Activated T-cell treated with anti-CD3 and anti-CD28 coated beads, Interleukin-2, amount 50 U/mL, for 72 hours (primary cell): ENCODE measurements around the gene NUS1. TPM values are rescaled to one million over a fixed set of nuclear protein-coding genes. Genes with fewer than 3 reads are reported as not detected.
"Not testable (repeated sequence)": the region's sequence is repeated elsewhere in the genome, so short reads cannot be mapped to it uniquely, and the experiment has no call there.

ENCODE experiments used
- ATAC-seq, 2 donors: fragments of 150-1000 bp; cut with Tn5 transposase; replicated peaks in 1 of 2; 2 replicates each; pipeline ENCODE4 v1.10.0; 2021; ENCODE audit warnings: moderate library complexity in 2 of 2, mild to moderate bottlenecking in 1 of 2
- DNase-seq, 2 donors: peaks; one replicate each; pipeline ENCODE4 v3.0.0; 2021 to 2022; ENCODE audit warnings: mixed read lengths in 1 of 2
- H3K27ac Mint-ChIP-seq: one replicate; pipeline ENCODE4 v1.8.0; 2022; ENCODE audit warnings: mild to moderate bottlenecking, moderate library complexity, mixed read lengths
- H3K27me3 Mint-ChIP-seq: one replicate; pipeline ENCODE4 v1.8.0; 2022; ENCODE audit warnings: low read depth, mixed read lengths
- H3K36me3 Mint-ChIP-seq, 2 donors: one replicate each; pipeline ENCODE4 v1.8.0; 2022; ENCODE audit warnings: mixed read lengths in 2 of 2, mild to moderate bottlenecking in 1 of 2; ENCODE audit not compliant: insufficient read depth in 2 of 2
- H3K4me1 Mint-ChIP-seq: one replicate; pipeline ENCODE4 v1.8.0; 2022; ENCODE audit warnings: low read depth, mixed read lengths
- H3K4me3 Mint-ChIP-seq, 2 donors: one replicate each; pipeline ENCODE4 v1.8.0; 2022; ENCODE audit warnings: mild to moderate bottlenecking in 2 of 2, mixed read lengths in 2 of 2, moderate library complexity in 2 of 2
- H3K9me3 Mint-ChIP-seq, 2 donors: one replicate each; pipeline ENCODE4 v1.8.0; 2022; ENCODE audit warnings: mixed read lengths in 2 of 2
- total RNA-seq, 2 donors: library from RNA; stranded (reverse); gene quantifications; one replicate each; pipeline ENCODE4 v1.2.3, GENCODE V29; 2022

The NUS1 gene
- 10 to 100 TPM; 29.3 to 33.3 TPM for total RNA-seq

DNA sequence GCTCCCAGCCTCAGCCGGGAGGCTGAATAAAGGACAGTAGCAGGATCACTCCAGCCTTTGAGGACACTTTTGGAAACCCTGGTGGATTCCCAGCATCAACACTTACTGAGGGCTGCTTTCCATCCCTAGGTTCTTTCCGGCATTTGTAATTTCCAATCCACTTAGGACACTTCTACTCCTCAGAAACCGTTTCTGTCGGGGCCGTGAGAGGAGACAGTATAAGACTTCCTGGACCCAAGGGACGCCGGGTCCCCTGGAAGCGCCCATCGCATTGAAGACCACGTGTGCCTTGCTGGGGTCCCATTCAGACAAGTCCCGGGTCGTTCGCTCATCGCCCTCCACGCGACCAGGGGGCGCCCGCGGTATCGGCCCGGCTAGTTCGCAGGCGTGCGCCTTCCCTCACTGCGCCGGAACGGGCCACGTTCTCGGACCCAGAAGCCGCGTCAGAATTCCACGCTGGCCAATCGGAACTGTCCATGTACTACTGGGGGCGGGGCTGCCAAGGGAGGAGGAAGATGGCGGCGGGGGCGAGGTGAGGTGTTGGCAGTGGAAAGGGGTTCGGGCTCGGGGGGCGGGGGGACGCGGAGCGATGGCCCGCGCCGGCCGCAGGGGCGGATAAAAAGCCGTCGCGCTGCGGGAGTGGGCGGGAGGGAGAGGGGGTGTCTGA lies at the start of gene NUS1:
Gene NUS1 (plus strand): TSS at position 479 of the 667 bp plus-strand sequence. CDS start 202 bp downstream, outside the sequence.
- Mint-ChIP-seq H3K9me3 (no peaks in the 10 kb centered on the region), H3K27ac (peak within 1 kb of the TSS; percentile 95), H3K36me3 (peaks cover 8 to 9% of the 10 kb centered on the region in 2 donors), H3K4me3 (peak within 1 kb of the TSS; percentile 74 to 90), H3K27me3 (no peaks in the 10 kb centered on the region), H3K4me1 (peaks cover 50% of the 10 kb centered on the region)
- DNase-seq (peak; percentile 98 to 99), ATAC-seq (peak; percentile 95 to 96)

- Mint-ChIP-seq H3K4me3 (no peak overlapping the region), H3K27me3 (peaks cover 13% of the 10 kb centered on the region), H3K9me3 (peaks cover 4 to 9% of the 10 kb centered on the region in 2 donors), H3K4me1 (no peaks in the 10 kb centered on the region), H3K27ac (no peak overlapping the region), H3K36me3 (peaks cover 7 to 9% of the 10 kb centered on the region in 2 donors)
- DNase-seq = no peak
- no peak for ATAC-seq
Observed at GRCh38 chr6:117627533-117627932, 47.7 kb upstream of the NUS1 start.

GRCh38 chr6:117629119-117629660 lies 46.1 kb upstream of the NUS1 start:
- H3K4me1 Mint-ChIP-seq = no peaks in the 10 kb centered on the region
- peaks cover 2 to 7% of the 10 kb centered on the region in 2 donors for H3K9me3 Mint-ChIP-seq
- H3K27ac Mint-ChIP-seq = no peak overlapping the region
- H3K27me3 Mint-ChIP-seq = peaks cover 19% of the 10 kb centered on the region
- H3K4me3 Mint-ChIP-seq = no peak overlapping the region
- peaks cover 5 to 7% of the 10 kb centered on the region in 2 donors for H3K36me3 Mint-ChIP-seq
- ATAC-seq (no peak), DNase-seq (no peak)

DNA sequence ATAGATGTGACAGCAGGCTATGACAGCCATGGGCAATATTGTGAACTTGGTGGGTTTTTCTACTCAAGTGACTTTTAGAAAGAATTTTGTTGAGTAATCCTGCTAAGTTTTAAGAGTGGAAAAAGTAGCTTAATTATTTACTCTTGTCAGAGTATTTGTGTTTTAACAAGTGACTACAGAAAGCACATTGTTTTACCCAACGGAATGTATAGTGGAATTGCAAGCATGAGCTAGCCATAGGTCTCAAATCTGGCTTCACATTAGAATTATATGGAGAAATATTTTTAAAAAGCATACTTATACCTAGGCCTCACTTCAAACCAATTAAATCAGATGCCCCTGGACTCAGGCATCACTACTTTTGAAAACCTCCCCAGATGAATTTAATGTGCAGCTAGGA lies 37.5 kb upstream of the NUS1 start:
- peaks cover 0 to 4% of the 10 kb centered on the region in 2 donors for H3K36me3 Mint-ChIP-seq
- H3K4me1 Mint-ChIP-seq = no peaks in the 10 kb centered on the region
- DNase-seq (no peak), ATAC-seq (no peak)
- H3K9me3 Mint-ChIP-seq = no peaks in the 10 kb centered on the region
- peaks cover 10% of the 10 kb centered on the region for H3K27me3 Mint-ChIP-seq
- no peak overlapping the region for H3K27ac Mint-ChIP-seq
- H3K4me3 Mint-ChIP-seq = no peak overlapping the region

DNA sequence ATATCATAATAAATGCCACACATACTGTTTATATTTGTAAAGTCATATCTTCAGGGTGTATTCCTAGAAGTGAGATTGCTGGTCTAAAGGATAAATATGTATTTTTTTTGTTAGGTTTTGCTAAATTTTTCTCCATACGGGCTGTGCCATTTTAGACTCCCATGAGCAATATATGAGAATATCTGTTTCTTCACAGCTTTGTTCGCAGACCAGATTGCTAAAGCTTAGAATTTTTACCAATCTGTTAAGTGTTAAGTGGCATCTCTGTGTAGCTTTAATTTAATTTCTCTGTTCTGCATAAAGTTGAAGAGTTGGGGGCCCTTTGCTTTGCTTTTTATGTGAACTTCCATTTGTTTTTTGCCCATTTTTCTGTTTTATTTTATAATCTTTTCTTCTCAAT lies 32.3 kb upstream of the NUS1 start:
- no peaks in the 10 kb centered on the region for H3K4me1 Mint-ChIP-seq
- no peak overlapping the region for H3K4me3 Mint-ChIP-seq
- ATAC-seq = no peak
- H3K36me3 Mint-ChIP-seq = peaks cover 1 to 9% of the 10 kb centered on the region in 2 donors
- H3K27ac Mint-ChIP-seq = no peak overlapping the region
- no peaks in the 10 kb centered on the region for H3K27me3 Mint-ChIP-seq
- no peak for DNase-seq
- H3K9me3 Mint-ChIP-seq = no peaks in the 10 kb centered on the region

- H3K27ac Mint-ChIP-seq, H3K4me1 Mint-ChIP-seq, H3K27me3 Mint-ChIP-seq, H3K36me3 Mint-ChIP-seq, H3K9me3 Mint-ChIP-seq, H3K4me3 Mint-ChIP-seq, ATAC-seq, DNase-seq: not testable (repeated sequence)
Observed at GRCh38 chr6:117651984-117652383, 23.3 kb upstream of the NUS1 start.

DNA sequence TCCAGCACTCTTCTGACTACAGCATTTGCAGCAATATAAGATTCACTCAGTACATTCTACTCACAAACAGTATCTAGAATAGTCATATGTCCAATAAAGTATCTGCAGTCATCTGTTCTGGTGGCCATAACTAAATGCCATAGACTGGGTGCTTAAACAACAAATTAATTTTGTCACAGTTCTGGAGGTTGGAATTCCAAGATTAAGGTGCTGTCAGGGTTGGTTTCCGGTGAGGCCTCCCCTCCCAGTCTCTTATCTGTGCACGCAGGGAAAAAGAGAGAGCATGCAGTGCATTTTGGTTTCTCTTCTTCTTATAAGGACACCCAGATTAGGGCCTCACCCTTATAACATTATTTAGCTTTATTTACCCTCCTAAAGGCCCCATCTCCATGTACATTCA lies 21.3 kb upstream of the NUS1 start:
- Mint-ChIP-seq H3K36me3 (peaks cover 2 to 4% of the 10 kb centered on the region in 2 donors), H3K4me3 (no peak overlapping the region), H3K9me3 (peaks cover 0 to 2% of the 10 kb centered on the region in 2 donors), H3K4me1 (no peaks in the 10 kb centered on the region), H3K27ac (no peak overlapping the region), H3K27me3 (no peaks in the 10 kb centered on the region)
- DNase-seq (no peak), ATAC-seq (no peak)

DNA sequence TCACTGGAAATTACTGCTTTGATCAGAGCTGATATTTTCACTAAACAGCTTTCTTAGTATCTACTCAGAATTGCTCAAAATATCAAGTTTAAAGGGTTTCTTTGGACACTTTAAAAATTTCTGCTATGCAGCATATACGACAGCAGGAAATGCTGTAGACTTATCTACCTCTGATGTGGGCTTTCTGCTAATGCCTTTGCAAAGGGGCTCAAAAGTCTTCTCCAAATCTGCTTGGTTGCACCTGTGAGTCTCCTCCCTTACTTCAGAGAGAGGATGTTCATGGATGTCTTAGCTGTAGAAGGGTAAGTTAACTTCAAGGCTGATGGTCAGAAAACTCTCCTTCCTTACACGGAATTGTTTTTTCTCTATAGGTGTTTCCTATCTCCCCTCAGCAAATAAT lies 19.9 kb upstream of the NUS1 start:
- H3K9me3 Mint-ChIP-seq = no peaks in the 10 kb centered on the region
- H3K36me3 Mint-ChIP-seq = peaks cover 1 to 2% of the 10 kb centered on the region in 2 donors
- no peak overlapping the region for H3K27ac Mint-ChIP-seq
- H3K27me3 Mint-ChIP-seq = no peaks in the 10 kb centered on the region
- DNase-seq (no peak), ATAC-seq (no peak)
- H3K4me1 Mint-ChIP-seq = no peaks in the 10 kb centered on the region
- no peak overlapping the region for H3K4me3 Mint-ChIP-seq

DNA sequence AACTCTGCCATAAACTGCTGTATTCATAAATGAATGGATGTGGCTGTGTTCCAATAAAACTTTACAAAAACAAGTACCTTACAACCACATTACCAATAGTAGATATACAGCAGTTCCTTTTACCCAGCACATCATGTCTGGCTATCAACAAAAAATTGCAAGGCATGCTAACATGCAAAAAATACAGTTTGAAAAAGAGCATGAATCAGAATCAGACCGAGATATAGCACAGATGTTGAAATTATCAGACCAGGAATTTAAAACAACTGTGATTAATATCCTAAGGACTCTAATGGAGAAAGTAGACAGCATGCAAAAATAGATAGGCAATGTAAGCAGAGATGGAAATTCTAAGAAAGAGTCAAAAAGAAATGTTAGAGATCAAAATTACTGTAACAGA lies 8.4 kb upstream of the NUS1 start:
- Mint-ChIP-seq H3K9me3 (no peaks in the 10 kb centered on the region), H3K4me3 (no peak overlapping the region), H3K27ac (no peak overlapping the region), H3K27me3 (no peaks in the 10 kb centered on the region), H3K4me1 (no peaks in the 10 kb centered on the region), H3K36me3 (peaks cover 0 to 2% of the 10 kb centered on the region in 2 donors)
- DNase-seq = no peak
- no peak for ATAC-seq

GRCh38 chr6:117668736-117669135 lies 6.5 kb upstream of the NUS1 start:
- Mint-ChIP-seq H3K4me3 (no peak overlapping the region), H3K4me1 (peaks cover 6% of the 10 kb centered on the region), H3K27me3 (no peaks in the 10 kb centered on the region), H3K9me3 (no peaks in the 10 kb centered on the region), H3K27ac (no peak overlapping the region), H3K36me3 (peaks cover 0 to 2% of the 10 kb centered on the region in 2 donors)
- no peak for ATAC-seq
- no peak for DNase-seq

DNA sequence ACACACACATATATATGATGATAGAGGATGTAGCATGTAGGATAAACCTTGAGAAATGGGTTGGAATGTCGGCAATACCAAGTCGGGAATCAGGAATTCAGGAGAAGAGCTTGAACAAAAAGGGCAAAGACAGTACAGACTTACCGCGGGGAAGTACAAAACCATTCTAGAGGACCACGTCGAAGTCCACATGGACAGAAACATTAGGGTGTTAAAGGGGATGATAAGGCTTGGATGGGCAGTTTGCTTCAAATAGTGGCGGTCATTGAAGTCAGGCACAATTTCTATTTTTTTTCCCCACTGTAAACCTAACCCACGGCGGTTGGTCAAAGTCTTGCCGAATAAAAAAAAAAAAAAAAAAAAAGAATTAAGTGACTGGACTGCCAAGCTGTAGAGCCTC lies 766 bp upstream of the NUS1 start:
- Mint-ChIP-seq H3K27ac (peak overlapping the region; percentile 39), H3K27me3 (no peaks in the 10 kb centered on the region), H3K36me3 (peaks cover 6% of the 10 kb centered on the region in 2 donors), H3K4me1 (peaks cover 44% of the 10 kb centered on the region), H3K4me3 (peak overlapping the region; percentile 74 to 90), H3K9me3 (no peaks in the 10 kb centered on the region)
- ATAC-seq (no peak), DNase-seq (no peak)

- Mint-ChIP-seq H3K27ac (peak overlapping the region; percentile 87), H3K4me1 (peaks cover 56% of the 10 kb centered on the region), H3K36me3 (peaks cover 10 to 15% of the 10 kb centered on the region in 2 donors), H3K4me3 (peak overlapping the region; percentile 74 to 90)
- peak; percentile 14 to 17 for DNase-seq
- not testable (repeated sequence) for H3K9me3 Mint-ChIP-seq, H3K27me3 Mint-ChIP-seq
- ATAC-seq = peak; percentile 47 to 52
Observed at GRCh38 chr6:117675658-117676301, 511 bp downstream of the NUS1 start.

DNA sequence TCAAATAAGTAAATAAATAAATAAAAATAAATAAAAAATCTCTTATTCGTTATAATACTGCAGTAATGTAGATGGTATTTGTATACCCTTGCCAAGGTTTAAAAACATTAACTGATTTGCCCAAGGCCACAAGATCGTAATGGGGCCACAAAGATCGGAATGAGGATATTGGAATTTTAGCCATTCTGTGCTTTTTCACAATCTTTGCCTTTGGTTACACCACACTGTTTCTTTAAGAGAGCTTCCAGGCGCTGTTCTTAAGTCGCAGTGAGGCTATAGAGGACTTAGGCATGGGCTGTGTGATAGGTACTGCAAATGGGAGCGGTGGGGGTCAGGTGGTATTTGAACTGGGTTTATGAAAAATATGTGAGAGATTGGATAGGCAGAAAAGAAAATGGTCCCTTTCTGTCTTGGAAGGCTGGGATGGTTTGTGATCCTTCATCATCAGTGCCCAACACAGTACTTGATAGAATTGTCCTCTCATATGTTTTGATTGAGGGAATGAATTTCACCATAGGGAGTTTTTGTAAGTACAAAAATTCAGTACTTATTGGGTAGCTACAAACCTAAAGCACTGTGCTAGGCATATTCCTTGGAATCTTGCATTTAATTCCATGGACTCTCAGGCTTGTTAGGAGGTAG lies 1.4 kb downstream of the NUS1 start:
- Mint-ChIP-seq H3K4me3 (peak overlapping the region; percentile 71 to 74), H3K27ac (peak overlapping the region; percentile 89), H3K4me1 (peaks cover 66% of the 10 kb centered on the region), H3K36me3 (peaks cover 13 to 19% of the 10 kb centered on the region in 2 donors), H3K27me3 (no peaks in the 10 kb centered on the region), H3K9me3 (no peaks in the 10 kb centered on the region)
- no peak for ATAC-seq
- no peak for DNase-seq
